HEK293T (cell line): ENCODE data around the gene ADK.

ENCODE experiments used
- CTCF ChIA-PET: fragments of 350-600 bp; formaldehyde crosslinking; extraction: SDS; loops from one replicate; lab custom pipeline; 2021; ENCODE audit warnings: antibody characterized with exemption, inconsistent platforms; lab: Yijun Ruan, JAX
- POLR2A ChIA-PET: fragments of 350-600 bp; formaldehyde crosslinking; extraction: SDS; loops from one replicate; lab custom pipeline; 2020; ENCODE audit warnings: antibody characterized with exemption, inconsistent platforms; lab: Yijun Ruan, JAX
- DNase-seq: peaks from one replicate; pipeline ENCODE4 v3.0.0; 2012; ENCODE audit warnings: mixed read lengths; ENCODE audit errors: extremely low spot score
- ARNT ChIP-seq: fragments of 450-650 bp; IDR thresholded peaks from 2 replicates; pipeline ENCODE4 v1.6.1; 2017; ENCODE audit warnings: mild to moderate bottlenecking
- BHLHE40 ChIP-seq: fragments of 450-650 bp; IDR thresholded peaks from 2 replicates; pipeline ENCODE4 v1.6.1; 2016; ENCODE audit warnings: mild to moderate bottlenecking, moderate library complexity, borderline replicate concordance
- CTBP1 ChIP-seq: fragments of 450-650 bp; IDR thresholded peaks from 2 replicates; pipeline ENCODE4 v1.6.1; 2016; ENCODE audit warnings: borderline replicate concordance
- ELF4 ChIP-seq: fragments of 450-650 bp; IDR thresholded peaks from 2 replicates; pipeline ENCODE4 v1.6.1; 2017; ENCODE audit warnings: antibody characterized with exemption
- FOXA1 ChIP-seq: fragments of 450-650 bp; IDR thresholded peaks from 2 replicates; pipeline ENCODE4 v1.6.1; 2016; ENCODE audit warnings: mild to moderate bottlenecking
- FOXK2 ChIP-seq: fragments of 450-650 bp; IDR thresholded peaks from 2 replicates; pipeline ENCODE4 v1.6.1; 2016; ENCODE audit warnings: mild to moderate bottlenecking
- FOXM1 ChIP-seq: fragments of 450-650 bp; IDR thresholded peaks from 2 replicates; pipeline ENCODE4 v1.6.1; 2017; ENCODE audit warnings: mild to moderate bottlenecking, borderline replicate concordance
- HDGF ChIP-seq: fragments of 450-650 bp; IDR thresholded peaks from 2 replicates; pipeline ENCODE4 v1.6.1; 2017; ENCODE audit warnings: antibody characterized with exemption, borderline replicate concordance
- L3MBTL2 ChIP-seq: fragments of 450-650 bp; conservative IDR thresholded peaks from 2 replicates; pipeline ENCODE4 v1.6.1; 2016; ENCODE audit warnings: mild to moderate bottlenecking
- LEF1 ChIP-seq: fragments of 450-650 bp; IDR thresholded peaks from 2 replicates; pipeline ENCODE4 v1.6.1; 2017; ENCODE audit warnings: mild to moderate bottlenecking, borderline replicate concordance
- NFRKB ChIP-seq: fragments of 450-650 bp; IDR thresholded peaks from 2 replicates; pipeline ENCODE4 v1.6.1; 2016; ENCODE audit warnings: mild to moderate bottlenecking, moderate library complexity
- PKNOX1 ChIP-seq: fragments of 450-650 bp; IDR thresholded peaks from 2 replicates; pipeline ENCODE4 v1.6.1; 2016
- SP1 ChIP-seq: fragments of 450-650 bp; IDR thresholded peaks from 2 replicates; pipeline ENCODE4 v1.6.1; 2017
- SUZ12 ChIP-seq: fragments of 450-650 bp; IDR thresholded peaks from 2 replicates; pipeline ENCODE4 v1.6.1; 2016; ENCODE audit warnings: mild to moderate bottlenecking
- TARDBP ChIP-seq: fragments of 450-650 bp; IDR thresholded peaks from 2 replicates; pipeline ENCODE4 v1.6.1; 2016
- ZNF384 ChIP-seq: fragments of 450-650 bp; IDR thresholded peaks from 2 replicates; pipeline ENCODE4 v1.6.1; 2016

Gene ADK

GRCh38 chr10:74199315-74199714 lies 48.3 kb downstream of the ADK start:
- POLR2A ChIA-PET: no interaction called here
- DNase-seq: no peak
- CTCF ChIA-PET: interaction anchor here (1.0 kb wide), 1 partner anchor 8 kb away, joined by 4 read pairs; no protein-coding TSS in a partner anchor
- no peak for TF ChIP-seq LEF1
- TF ChIP-seq TARDBP: no peak
- no peak for TF ChIP-seq FOXK2
- TF ChIP-seq ELF4: no peak
- TF ChIP-seq CTBP1: no peak
- TF ChIP-seq FOXA1: no peak
- TF ChIP-seq ARNT: no peak
- no peak for TF ChIP-seq L3MBTL2
- no peak for TF ChIP-seq PKNOX1
- no peak for TF ChIP-seq BHLHE40
- TF ChIP-seq SP1: no peak
- no peak for TF ChIP-seq FOXM1
- no peak for TF ChIP-seq HDGF
- TF ChIP-seq NFRKB: no peak
- no peak for TF ChIP-seq SUZ12
- no peak for TF ChIP-seq ZNF384

- TF ChIP-seq ELF4 (no peak), FOXA1 (no peak), CTBP1 (no peak), FOXK2 (no peak), LEF1 (no peak), SUZ12 (no peak), ZNF384 (no peak), SP1 (no peak), NFRKB (no peak), FOXM1 (no peak), L3MBTL2 (no peak), PKNOX1 (no peak), HDGF (no peak), ARNT (no peak), BHLHE40 (no peak), TARDBP (no peak)
- no peak for DNase-seq
- ChIA-PET CTCF (no interaction called here), POLR2A (no interaction called here)
Observed at GRCh38 chr10:74202356-74202755, 51.3 kb downstream of the ADK start.

GRCh38 chr10:74206746-74207145 lies 55.7 kb downstream of the ADK start:
- TF ChIP-seq FOXK2 (no peak), TARDBP (no peak), L3MBTL2 (no peak), CTBP1 (no peak), NFRKB (no peak), LEF1 (no peak), ARNT (no peak), FOXA1 (no peak), ELF4 (no peak), BHLHE40 (no peak), SUZ12 (no peak), SP1 (no peak), FOXM1 (no peak), HDGF (no peak), ZNF384 (no peak), PKNOX1 (no peak)
- ChIA-PET CTCF (interaction anchor here (0.5 to 0.9 kb wide), 2 partner anchors 8 to 73 kb away, joined by 3 to 4 read pairs; no protein-coding TSS in a partner anchor), POLR2A (no interaction called here)
- no peak for DNase-seq

GRCh38 chr10:74207691-74208480 lies 56.9 kb downstream of the ADK start:
- DNase-seq: no peak
- ChIA-PET CTCF (interaction anchor here (0.6 to 0.9 kb wide), 2 partner anchors 9 to 18 kb away, joined by 3 to 4 read pairs; no protein-coding TSS in a partner anchor), POLR2A (no interaction called here)
- TF ChIP-seq PKNOX1 (peak; percentile 61), LEF1 (no peak), BHLHE40 (no peak), TARDBP (no peak)

- ChIA-PET POLR2A (no interaction called here), CTCF (interaction anchor here (0.5 kb wide), 1 partner anchor 150 kb away, joined by 3 read pairs; no protein-coding TSS in a partner anchor)
- no peak for DNase-seq
- TF ChIP-seq TARDBP (no peak), ELF4 (no peak), L3MBTL2 (no peak), FOXA1 (no peak), LEF1 (no peak), FOXM1 (no peak), SP1 (no peak), ARNT (no peak), NFRKB (no peak), BHLHE40 (no peak), CTBP1 (no peak), FOXK2 (no peak), ZNF384 (no peak), PKNOX1 (no peak), SUZ12 (no peak), HDGF (no peak)
Observed at GRCh38 chr10:74208997-74209396, 58.0 kb downstream of the ADK start.
